Activated CD4-positive, alpha-beta T cell treated with anti-CD3 and anti-CD28 coated beads for 1 hour (primary cell): Measurements from ENCODE around the gene PIK3CB.
"Not testable (repeated sequence)": the region's sequence is repeated elsewhere in the genome, so short reads cannot be mapped to it uniquely, and the experiment has no call there.

Source experiments
- DNase-seq: peaks from one replicate; pipeline ENCODE4 v3.0.0-alpha.2; 2020

The PIK3CB gene

DNA sequence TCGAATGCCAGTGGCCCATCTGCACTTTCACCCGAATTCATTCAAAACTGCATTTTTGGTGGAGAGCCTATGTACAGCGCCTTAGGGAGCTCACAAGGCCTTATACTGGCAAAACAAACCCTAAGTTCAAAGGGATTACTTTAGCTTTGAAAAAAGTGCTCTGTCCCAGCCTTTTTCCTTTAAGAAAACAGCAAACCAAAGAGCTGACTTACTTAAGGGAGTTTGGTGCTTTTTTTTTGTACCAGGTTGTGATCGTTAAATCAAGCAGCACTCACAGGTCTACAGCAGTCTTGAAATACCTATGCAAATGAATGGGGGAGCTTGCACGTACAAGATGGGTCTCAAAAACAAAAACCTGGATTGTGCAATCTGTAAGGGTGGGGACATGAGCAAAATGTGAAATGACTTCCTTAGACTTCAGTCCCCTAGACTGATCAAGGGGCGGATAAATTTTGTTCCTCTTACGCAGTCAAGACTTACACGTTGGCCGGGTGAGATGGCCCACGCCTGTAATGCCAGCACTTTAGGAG, 11.6 kb upstream of the PIK3CB start:
- DNase-seq = no peak

DNA sequence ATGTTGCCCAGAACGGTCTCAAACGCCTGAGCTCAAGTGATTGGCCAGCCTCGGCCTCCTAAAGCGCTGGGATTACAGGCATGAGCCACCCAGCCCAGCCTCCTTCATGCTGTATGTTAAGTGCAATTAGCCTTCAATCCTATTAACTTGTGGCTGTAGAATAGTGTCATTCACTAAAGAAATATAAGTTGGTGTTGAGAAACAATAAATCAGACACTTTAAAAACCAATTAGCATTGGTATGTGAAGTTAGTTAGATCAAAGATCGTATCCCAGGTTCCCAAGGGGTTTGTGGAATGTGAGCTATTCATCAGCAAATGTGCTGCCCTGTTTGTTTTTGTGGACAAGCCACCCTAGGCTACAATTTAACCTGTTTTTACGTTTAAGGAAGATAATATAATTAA, 11.0 kb upstream of the PIK3CB start:
- DNase-seq = no peak

DNA sequence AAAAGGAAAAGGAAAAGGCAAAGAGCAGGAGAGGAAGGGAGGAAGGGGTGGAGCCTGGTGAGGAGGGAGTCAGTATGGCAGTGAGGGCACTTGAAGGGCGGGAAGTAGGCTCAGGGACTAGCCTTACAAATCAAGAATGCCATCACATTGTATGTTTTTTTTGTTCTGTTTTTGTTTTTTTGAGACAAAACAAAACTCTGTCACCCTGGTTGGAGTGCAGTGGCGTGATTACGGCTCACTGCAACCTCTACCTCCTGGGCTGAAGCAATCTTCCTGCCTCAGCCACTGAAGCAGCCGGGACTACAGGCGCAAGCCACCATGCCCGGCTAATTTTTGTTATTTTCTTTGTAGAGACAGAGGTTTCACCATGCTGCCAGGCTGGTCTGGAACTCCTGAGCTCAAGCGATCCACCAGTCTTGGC, 10.5 kb upstream of the PIK3CB start:
- no peak for DNase-seq

DNA sequence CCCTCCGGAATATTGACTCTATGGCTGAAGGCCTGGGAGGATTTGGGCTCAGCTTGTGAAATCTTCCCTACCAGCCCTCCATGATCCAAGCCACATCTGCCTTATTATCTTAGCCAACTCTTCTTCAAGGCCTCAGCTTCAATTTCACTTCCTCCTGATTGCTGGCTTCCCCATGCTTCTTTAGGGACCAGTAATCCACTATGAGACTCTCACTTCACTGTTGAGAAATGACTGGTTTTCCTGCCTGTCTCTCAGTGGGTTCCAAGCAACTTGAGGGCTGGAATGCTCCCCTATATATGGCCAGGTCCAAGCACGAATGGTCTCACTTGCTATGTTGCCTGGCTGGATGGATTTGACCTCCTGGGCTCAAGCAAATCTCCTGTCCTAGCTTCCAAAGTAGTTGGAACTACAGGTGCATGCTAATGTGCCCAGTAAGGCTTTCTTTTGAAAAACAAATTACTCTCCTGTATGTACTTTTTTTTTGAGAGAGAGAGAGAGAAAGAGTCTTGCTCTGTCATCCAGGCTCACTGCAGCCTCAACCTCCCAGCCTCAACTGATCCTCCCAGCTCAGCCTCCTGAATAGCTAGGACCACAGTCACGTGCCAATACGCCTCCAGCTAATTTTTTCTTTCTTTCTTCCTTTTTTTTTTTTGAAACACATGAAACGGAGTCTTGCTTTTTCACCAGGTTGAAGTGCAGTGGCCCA, 7.9 kb upstream of the PIK3CB start:
- DNase-seq = no peak

DNA sequence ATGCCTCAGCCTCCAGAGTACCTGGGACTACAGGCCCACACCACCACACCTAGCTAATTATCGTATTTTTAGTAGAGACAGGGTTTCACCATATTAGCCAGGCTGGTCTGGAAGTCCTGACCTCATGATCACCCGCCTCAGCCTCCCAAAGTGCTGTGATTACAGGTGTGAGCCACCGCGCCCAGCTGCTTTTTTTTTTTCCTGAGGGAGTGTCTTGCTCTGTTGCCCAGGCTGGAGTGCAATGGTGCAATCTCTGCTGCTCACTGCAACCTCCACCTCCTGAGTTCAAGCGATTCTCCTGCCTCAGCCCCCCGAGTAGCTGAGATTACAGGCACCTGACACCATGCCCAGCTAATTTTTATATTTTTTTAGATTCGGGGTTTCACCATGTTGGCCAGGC, 3.7 kb upstream of the PIK3CB start:
- not testable (repeated sequence) for DNase-seq

DNA sequence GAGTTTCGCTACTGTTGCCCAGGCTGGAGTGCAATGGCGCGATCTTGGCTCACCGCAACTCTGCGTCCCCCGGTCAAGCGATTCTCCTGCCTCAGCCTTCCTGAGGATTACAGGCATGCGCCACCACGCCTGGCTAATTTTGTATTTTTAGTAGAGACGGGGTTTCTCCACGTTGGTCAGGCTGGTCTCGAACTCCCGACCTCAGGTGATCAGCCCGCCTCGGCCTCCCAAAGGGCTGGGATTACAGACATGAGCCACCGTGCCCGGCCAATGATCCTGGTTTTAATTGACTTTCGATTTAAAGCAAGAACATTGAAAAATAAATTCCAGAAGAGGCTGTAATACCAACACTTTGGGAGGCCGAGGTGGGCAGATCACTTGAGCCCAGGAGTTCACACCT, 1.1 kb upstream of the PIK3CB start:
- DNase-seq = not testable (repeated sequence)

DNA sequence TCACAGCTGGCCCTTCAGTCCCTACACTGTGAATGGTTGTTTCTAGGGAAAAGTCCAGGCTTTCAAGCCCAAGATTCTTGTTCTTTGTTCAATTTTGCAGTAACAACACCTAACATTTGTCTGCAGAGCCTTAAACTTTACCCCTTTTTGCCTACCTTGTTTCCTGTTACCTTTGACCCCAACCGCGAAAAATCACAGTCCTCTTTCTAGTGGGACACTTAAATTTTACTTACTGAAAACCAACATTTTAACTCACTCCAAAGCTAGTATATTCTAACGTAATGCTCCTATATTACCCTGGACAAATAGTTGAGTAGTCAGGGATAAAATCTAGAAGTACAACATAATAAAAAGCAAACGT, 649 bp upstream of the PIK3CB start:
- DNase-seq = no peak

DNA sequence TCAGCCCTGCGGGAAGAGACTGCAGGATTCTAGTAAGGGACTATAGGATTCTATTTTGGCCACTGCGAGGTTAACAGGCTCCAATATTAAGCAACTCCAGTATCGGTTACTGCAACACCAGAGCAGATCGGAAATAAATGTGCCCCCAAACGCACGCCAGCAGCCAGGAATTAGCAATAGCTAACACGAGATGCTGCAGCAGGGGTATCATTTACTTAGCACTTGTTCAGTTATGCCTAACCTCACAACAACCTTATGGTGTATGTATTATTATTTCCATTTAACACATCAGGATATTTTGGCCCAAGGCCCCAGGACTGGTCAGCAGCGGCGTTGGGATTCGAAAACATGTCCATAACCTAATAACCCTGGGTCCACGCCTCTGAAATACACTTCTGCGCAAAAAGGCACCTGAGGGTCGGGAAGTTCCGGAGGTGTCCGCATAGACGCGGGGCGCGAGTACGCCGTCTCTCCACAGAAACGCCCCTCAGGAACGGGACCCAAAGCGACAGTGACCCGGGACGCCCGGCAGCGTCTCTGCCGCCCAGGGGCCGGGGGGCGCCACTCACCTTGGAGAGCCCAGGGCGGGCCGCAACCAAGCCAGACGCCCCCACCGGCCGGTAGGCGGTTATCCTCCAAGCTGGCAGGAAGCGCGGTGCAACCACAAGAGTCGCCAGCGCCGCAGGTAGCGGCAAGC, 681 bp downstream of the PIK3CB start:
- DNase-seq = no peak

DNA sequence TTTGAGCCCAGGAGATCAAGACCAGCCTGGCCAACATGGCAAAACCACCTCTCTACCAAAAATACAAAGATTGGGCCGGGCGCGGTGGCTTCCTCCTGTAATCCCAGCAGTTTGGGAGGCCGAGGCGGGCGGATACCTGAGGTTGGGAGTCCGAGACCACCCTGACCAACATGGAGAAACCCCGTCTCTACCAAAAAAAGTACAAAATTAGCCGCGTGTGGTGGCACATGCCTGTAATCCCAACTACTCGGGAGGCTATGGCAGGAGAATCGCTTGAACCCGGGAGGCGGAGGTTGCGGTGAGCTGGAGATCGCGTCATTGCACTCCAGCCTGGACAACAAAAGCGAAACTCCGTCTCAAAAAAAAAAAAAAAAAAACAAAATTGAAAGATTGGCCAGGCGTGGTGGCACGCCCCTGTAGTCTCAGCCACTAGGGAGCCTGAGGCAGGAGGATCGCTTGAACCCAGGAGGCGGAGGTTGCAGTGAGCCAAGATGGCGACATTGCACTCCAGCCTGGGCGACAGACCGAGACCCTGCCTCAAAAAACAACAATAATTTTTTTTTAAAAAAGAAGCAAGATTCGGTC, 2.2 kb downstream of the PIK3CB start:
- not testable (repeated sequence) for DNase-seq

DNA sequence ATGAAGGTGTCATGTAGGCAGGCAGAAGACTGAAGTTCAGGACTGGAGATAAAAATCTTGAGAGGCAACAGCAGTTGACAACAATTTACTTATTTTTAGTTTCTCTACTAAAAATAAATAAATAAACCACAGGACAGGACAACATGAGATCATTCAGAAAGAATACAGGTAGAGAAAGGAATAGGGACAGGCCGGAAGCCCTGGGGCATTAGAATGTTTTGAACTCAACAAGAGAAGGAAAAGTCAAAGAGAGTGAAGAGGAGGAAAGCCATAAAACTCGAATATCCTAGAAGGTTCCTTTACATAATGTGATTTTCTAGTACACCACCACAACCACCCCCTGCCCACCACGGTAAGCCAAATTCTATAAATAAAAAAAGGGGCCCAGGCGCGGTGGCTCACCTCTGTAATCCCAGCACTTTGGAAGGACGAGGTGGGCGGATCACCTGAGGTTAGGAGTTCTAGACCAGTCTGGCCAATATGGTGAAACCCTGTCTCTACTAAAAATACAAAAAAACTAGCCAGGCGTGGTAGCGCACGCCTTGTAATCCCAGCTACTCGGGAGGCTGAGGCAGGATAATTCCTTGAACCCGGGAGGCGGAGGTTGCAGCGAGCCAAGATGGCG, 4.7 kb downstream of the PIK3CB start:
- no peak for DNase-seq

DNA sequence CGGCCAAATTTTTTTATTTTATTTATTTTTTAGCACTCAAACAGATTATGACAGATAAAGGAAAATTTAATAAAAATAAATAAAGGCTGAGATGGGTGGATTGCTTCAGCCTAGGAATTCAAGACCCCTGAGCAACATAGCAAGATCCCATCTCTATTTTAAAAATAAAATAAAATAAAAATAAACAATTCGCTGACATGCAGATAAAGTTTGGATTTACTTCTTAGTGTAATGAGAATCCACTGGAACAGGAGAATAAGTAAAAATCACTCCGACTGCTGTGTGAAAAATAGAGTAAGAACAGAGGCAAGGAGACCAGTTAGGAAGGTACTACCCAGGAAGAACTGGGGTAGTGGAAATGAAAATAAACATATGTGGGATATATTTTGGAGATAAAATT, 5.6 kb downstream of the PIK3CB start:
- no peak for DNase-seq

DNA sequence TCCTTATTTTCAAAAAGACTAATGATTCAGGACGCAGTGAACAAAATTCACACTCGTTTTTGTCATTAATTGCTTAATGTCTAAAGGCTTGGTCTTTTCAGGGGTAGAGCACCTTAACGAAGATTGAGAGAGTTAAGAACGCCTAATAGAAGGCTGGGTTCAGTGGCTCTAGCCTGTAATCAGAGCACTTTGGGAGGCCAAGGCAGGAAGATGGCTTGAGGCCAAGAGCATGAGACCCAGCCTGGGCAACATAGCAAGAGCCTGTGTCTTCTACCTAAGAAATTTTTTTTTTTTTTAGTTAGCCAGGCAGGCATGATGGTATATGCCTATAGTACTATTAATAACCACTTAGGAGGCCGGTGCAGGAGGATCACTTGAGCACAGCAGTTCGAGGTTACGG, 7.5 kb downstream of the PIK3CB start:
- no peak for DNase-seq

DNA sequence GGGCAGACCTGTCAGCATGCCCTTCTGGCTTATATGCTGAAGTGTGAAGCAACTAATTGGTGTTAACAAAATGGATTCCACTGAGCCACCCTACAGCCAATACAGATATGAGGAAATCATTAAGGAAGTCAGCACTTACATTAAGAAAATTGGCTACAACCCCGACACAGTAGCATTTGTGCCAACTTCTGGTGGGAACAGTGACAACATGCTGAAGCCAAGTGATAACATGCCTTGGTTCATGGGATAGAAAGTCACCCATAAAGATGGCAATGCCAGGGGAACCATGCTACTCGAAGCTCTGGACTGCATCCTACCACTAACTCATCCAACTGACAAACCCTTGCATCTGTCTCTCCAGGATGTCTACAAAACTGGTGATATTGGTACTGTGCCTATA, 9.4 kb downstream of the PIK3CB start:
- no peak for DNase-seq

DNA sequence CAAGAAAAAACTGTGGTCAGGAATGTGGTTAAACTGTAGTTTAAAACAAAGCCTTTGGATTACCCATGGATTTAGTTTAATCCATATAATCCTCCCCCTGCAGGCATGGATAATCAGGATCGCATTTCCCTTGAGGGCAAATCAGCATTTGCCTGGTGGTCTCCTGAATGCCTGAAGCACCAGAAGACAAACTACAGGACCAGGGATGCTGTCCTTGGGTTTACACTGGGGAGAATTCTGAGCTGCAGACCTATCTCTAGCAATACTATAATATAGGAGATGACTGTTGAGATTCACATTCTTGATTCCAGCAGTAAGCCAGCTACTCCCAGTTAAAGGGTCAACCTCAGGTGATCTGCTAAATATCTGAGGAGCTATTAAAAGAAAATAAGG, 10.6 kb downstream of the PIK3CB start:
- DNase-seq = no peak

DNA sequence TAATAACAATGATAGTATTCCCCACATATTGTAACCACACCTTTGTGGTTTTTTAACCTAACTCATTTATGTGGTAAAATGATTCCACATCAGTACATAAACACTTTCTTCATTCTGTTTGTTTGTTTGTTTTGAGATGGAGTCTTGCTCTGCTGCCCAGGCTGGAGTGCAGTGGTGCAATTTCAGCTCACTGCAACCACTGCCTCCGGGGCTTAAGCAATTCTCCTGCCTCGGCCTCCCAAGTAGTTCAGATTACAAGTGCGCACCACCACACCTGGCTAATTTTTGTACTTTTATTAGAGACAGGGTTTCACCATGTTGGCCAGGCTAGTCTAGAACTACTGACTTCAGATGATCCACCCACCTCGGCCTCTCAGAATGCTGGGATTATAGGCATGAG, 14.3 kb downstream of the PIK3CB start:
- not testable (repeated sequence) for DNase-seq

DNA sequence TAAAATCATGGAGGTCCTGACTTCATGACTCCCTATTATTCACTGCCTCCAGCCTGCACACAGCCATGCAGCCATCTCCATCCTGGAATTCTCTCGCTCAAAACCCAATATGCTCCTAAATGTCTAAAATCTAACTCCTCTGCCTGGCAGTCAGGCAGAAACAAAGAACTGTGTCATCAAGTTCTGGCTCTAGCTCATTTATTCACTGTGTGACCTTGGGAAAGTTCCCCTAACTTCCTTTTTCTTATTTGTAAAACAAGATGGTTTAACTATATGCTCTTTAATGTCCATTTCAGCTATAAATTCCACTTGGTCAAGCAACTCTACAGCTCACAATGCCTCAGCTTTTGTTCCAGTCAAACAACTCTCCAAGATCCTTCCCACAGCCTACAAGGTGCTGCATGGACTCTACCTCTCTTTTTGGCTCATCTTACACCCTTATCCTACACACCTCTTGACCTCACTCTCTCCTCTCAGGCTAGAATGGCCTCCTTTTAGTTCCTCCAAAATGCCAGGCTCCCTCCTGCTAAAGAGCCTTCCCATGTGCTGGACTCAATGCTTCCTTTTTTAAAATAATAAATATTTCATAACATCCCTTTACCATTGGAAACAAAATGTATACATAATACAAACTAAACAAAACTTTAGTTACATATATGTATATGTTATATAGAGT, 16.4 kb downstream of the PIK3CB start:
- no peak for DNase-seq

DNA sequence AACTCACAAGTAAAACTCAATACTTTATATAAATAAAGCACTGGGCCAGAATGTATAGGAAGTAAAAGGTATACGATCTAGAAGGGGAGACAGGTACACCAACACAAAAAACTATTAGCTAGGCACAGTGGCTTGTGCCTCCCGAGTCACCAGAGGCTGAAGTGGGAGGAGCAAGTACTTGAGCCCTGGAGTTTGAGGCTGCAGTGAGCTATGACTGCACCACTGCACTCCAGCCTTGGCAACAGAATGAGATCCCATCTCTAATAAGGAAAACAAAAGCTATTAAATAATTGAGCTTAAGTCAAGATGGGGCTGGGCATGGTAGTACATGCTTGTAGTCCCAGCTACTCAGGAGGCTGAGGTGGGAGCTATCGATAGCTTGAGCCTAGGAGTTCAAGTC, 17.0 kb downstream of the PIK3CB start:
- no peak for DNase-seq

DNA sequence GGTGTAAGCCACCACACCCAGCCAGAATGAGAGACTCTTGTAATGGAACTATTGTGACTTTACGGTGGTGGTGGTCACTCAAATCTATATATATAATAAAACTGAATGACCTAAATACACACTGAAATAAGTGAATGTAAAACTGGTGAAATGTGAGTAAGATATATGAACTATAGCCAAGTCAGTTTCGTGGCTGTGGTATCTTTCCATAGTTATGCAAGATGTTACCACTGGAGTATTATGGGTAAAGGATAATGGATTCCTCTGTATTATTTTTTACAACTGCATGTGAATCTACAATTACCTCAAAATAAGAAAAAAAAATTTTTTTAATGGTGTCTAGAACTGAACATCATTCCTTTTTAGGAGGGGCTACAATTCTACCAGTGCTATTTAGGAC, 21.9 kb downstream of the PIK3CB start:
- DNase-seq = no peak

DNA sequence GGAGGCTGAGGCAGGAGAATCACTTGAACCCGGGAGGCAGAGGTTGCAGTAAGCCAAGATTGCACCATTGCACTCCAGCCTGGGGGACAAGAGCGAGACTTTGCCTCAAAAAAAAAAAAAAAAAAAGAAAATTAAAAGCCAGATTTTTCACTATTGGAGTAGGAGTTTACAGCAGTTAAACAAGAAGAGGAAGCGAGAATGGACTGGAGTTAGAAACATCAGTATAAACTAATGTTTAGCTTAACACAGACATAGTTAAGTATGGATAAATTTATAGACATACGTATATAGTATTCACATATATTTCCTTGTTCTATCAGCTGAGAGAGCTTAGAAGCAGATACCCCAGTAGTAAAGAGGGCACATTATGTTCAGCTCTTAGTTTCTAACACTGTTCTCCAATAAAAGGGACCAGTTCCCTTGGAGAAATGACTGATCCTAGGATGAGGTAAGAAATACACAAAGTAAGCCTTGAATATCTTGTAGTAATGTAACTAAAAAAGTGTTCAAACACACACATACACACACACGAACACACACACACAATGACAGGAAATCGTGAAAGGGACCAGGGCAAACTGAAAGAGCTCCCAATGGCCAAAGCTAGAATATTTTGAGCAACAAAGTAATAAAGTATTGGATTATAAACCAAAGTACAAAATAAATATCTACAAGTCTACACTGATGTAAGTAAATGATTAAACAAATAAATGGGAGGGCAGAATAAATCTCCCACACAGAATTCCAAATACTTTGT, 25.1 kb downstream of the PIK3CB start:
- no peak for DNase-seq

DNA sequence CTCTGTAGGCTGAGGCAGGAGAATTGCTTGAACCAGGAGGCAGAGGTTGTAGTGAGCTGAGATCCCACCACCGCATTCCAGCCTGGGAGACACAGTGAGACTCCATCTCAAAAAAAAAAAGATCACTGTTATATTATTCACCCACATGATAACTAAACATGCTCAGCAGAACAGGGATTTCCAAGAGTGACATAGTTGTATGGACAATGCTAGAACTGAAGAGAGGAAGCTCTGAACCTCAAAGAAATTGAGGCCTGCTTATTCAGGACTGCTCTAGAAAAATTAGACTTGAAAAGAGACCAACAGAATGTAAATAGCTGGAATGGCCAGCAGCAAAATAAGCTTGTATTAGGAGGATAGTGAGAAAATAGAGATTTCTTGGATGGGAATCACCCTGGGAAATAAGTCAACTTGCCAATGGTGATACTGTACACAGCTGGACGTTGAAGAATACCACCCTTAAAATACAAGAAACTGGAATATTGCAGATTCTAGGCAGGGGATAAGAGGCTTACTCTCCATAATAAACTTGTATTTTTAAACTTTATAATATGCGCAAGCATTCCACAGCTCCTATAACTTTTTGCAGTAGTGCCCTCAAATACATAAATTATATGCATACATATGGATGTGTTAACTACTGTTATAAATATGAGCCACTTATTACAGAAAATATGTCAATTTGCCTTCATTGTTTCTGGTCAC, 28.2 kb downstream of the PIK3CB start:
- no peak for DNase-seq

DNA sequence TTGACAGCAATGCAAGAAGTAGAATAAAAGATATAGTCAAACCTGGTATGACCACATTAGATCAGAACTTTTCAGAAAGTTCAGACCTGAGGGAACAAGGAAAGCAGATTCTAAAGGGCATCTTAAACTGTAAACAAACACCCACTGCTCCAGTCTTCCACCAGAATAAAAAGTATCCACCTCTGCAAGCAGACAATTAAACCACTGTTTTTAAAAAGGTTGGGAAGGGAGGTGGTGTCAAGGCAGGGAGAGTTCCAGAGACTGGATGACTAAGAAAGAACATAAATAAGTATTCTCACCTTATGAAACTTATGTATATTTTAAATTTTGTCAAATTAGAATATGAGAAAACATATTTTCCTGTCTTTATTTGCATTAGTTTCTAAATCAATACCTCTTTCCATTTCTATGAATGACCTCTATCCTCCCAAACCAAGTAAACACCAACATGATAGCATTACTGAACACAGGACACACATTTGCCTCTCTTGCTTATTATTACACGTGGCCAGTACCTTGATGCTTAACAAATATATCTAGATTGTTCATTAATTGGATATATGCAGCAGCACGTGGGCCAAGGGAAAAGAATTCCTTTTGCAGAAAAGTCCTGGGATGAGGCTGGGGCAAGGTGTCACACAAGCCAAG, 31.6 kb downstream of the PIK3CB start:
- DNase-seq = no peak
